Activated CD4-positive, alpha-beta T cell treated with anti-CD3 and anti-CD28 coated beads, Interleukin-2, amount 10 ng/mL, durations not matched to agents 7 days and 5 days (primary cell): ENCODE results near the gene TMC3. TPM values are rescaled to one million over a fixed set of nuclear protein-coding genes. Genes with fewer than 3 reads are reported as not detected.

ENCODE experiments used
- CTCF ChIA-PET: fragments of 350-600 bp; sonication (Branson Sonifier 250); formaldehyde crosslinking; loops from one replicate; lab custom pipeline; 2021; ENCODE audit warnings: antibody characterized with exemption; lab: Charles Lee
- POLR2A ChIA-PET: fragments of 350-600 bp; sonication (Branson Sonifier 250); formaldehyde crosslinking; loops from one replicate; lab custom pipeline; 2021; ENCODE audit warnings: antibody characterized with exemption; lab: Charles Lee
- DNase-seq: peaks from one replicate; pipeline ENCODE4 v3.0.0-alpha.2; 2020
- H3K27ac Mint-ChIP-seq: one replicate; pipeline ENCODE4 v1.8.0; 2021; ENCODE audit warnings: mild to moderate bottlenecking, moderate library complexity, mixed read lengths
- H3K27me3 Mint-ChIP-seq: one replicate; pipeline ENCODE4 v1.8.0; 2021; ENCODE audit warnings: mixed read lengths
- H3K36me3 Mint-ChIP-seq: one replicate; pipeline ENCODE4 v1.8.0; 2021; ENCODE audit warnings: low read depth, mixed read lengths
- H3K4me1 Mint-ChIP-seq: one replicate; pipeline ENCODE4 v1.8.0; 2021; ENCODE audit warnings: mixed read lengths
- H3K4me3 Mint-ChIP-seq: one replicate; pipeline ENCODE4 v1.8.0; 2021; ENCODE audit warnings: mild to moderate bottlenecking, moderate library complexity, mixed read lengths
- H3K9me3 Mint-ChIP-seq: one replicate; pipeline ENCODE4 v1.8.0; 2021; ENCODE audit warnings: mixed read lengths
- total RNA-seq, 2 experiments: library from RNA; stranded (reverse); gene quantifications; one replicate each; pipeline ENCODE4 v1.2.3, GENCODE V29; 2021

The TMC3 gene
- total RNA-seq, 2 experiments from 2014 or later = not detected

- peaks cover 4% of the 10 kb centered on the region for H3K36me3 Mint-ChIP-seq
- POLR2A ChIA-PET = interaction anchor here (0.7 to 1.0 kb wide), 3 partner anchors 13 to 29 kb away, joined by 3 read pairs; no protein-coding TSS in a partner anchor
Measured at GRCh38 chr15:81323944-81324881, 49.8 kb downstream of the TMC3 start, which contains the start of gene STARD5. STARD5 (minus strand) TSS chr15:81324141; CDS start chr15:81324099, 42 bp downstream.

GRCh38 chr15:81323559-81323943 is 50.5 kb downstream of the TMC3 start:
- Mint-ChIP-seq H3K4me3 (peak overlapping the region; percentile 89), H3K27ac (peak overlapping the region; percentile 87), H3K36me3 (peaks cover 6% of the 10 kb centered on the region), H3K27me3 (no peaks in the 10 kb centered on the region), H3K9me3 (no peaks in the 10 kb centered on the region), H3K4me1 (peaks cover 29% of the 10 kb centered on the region)
- ChIA-PET CTCF (interaction anchor here (0.8 to 2.1 kb wide), 7 partner anchors 9 to 57 kb away, joined by 3 to 9 read pairs (median 4); no protein-coding TSS in a partner anchor), POLR2A (interaction anchor here (0.7 to 1.0 kb wide), 3 partner anchors 12 to 28 kb away, joined by 3 read pairs; no protein-coding TSS in a partner anchor)
- no peak for DNase-seq

More at GRCh38 chr15:81323944-81324881, 49.8 kb downstream of the TMC3 start, which contains the start of gene STARD5:
- Mint-ChIP-seq H3K4me1 (peaks cover 29% of the 10 kb centered on the region), H3K27me3 (no peaks in the 10 kb centered on the region), H3K4me3 (peak within 1 kb of the TSS; percentile 89), H3K9me3 (no peaks in the 10 kb centered on the region), H3K27ac (peak within 1 kb of the TSS; percentile 87)
- CTCF ChIA-PET = interaction anchor here (0.8 to 2.1 kb wide), 9 partner anchors 10 to 58 kb away, joined by 3 to 9 read pairs (median 4); no protein-coding TSS in a partner anchor
- peak; percentile 98 for DNase-seq

GRCh38 chr15:81322676-81323253 is 51.2 kb downstream of the TMC3 start:
- Mint-ChIP-seq H3K9me3 (no peaks in the 10 kb centered on the region), H3K4me3 (peak overlapping the region; percentile 65), H3K4me1 (peaks cover 29% of the 10 kb centered on the region), H3K36me3 (peaks cover 7% of the 10 kb centered on the region), H3K27me3 (no peaks in the 10 kb centered on the region), H3K27ac (peak overlapping the region; percentile 32)
- no peak for DNase-seq
- POLR2A ChIA-PET = no interaction called here
- CTCF ChIA-PET = interaction anchor here (1.8 to 2.0 kb wide), 2 partner anchors 21 to 56 kb away, joined by 5 to 6 read pairs; no protein-coding TSS in a partner anchor

DNA sequence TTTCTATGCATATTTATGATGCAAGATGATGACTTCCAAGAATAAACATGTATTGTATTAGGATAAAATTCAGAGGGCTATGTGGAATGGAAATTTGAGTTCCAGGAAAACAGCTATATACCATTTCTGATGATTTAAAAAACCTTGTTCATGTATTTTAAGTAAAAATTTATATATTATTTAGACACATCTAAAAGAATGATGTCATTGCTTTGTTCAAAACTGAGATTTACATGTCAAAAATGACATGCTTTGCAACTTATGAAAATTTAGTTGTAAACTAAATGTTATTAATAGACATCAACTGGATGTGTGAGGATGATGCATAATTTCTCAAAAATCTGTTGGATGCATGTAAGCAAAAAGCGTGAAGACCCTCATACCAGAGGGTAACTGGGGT is 52.3 kb downstream of the TMC3 start:
- no peak overlapping the region for H3K4me3 Mint-ChIP-seq
- ChIA-PET CTCF (interaction anchor here (0.6 to 1.1 kb wide), 4 partner anchors 10 to 55 kb away, joined by 3 to 6 read pairs (median 3); no protein-coding TSS in a partner anchor), POLR2A (no interaction called here)
- no peaks in the 10 kb centered on the region for H3K27me3 Mint-ChIP-seq
- H3K27ac Mint-ChIP-seq = no peak overlapping the region
- H3K36me3 Mint-ChIP-seq = peaks cover 15% of the 10 kb centered on the region
- H3K4me1 Mint-ChIP-seq = peaks cover 27% of the 10 kb centered on the region
- no peaks in the 10 kb centered on the region for H3K9me3 Mint-ChIP-seq
- no peak for DNase-seq

GRCh38 chr15:81317642-81318017 is 56.4 kb downstream of the TMC3 start:
- DNase-seq = no peak
- H3K9me3 Mint-ChIP-seq = no peaks in the 10 kb centered on the region
- H3K4me1 Mint-ChIP-seq = peaks cover 33% of the 10 kb centered on the region
- H3K27me3 Mint-ChIP-seq = no peaks in the 10 kb centered on the region
- ChIA-PET POLR2A (no interaction called here), CTCF (interaction anchor here (0.8 kb wide), 2 partner anchors 9 to 16 kb away, joined by 3 read pairs; no protein-coding TSS in a partner anchor)
- H3K4me3 Mint-ChIP-seq = no peak overlapping the region
- no peak overlapping the region for H3K27ac Mint-ChIP-seq
- peaks cover 38% of the 10 kb centered on the region for H3K36me3 Mint-ChIP-seq

GRCh38 chr15:81316267-81316666 is 57.7 kb downstream of the TMC3 start:
- no peak for DNase-seq
- ChIA-PET CTCF (no interaction called here), POLR2A (no interaction called here)
- H3K27ac Mint-ChIP-seq = no peak overlapping the region
- peaks cover 46% of the 10 kb centered on the region for H3K36me3 Mint-ChIP-seq
- H3K4me1 Mint-ChIP-seq = peaks cover 33% of the 10 kb centered on the region
- no peaks in the 10 kb centered on the region for H3K9me3 Mint-ChIP-seq
- no peak overlapping the region for H3K4me3 Mint-ChIP-seq
- H3K27me3 Mint-ChIP-seq = no peaks in the 10 kb centered on the region

GRCh38 chr15:81315452-81316175 is 58.4 kb downstream of the TMC3 start:
- Mint-ChIP-seq H3K36me3 (peaks cover 53% of the 10 kb centered on the region), H3K4me1 (peaks cover 39% of the 10 kb centered on the region), H3K27me3 (no peaks in the 10 kb centered on the region), H3K27ac (peak overlapping the region; percentile 39), H3K9me3 (no peaks in the 10 kb centered on the region), H3K4me3 (no peak overlapping the region)
- POLR2A ChIA-PET = no interaction called here
- no peak for DNase-seq
- CTCF ChIA-PET = interaction anchor here (1.0 kb wide), 1 partner anchor 17 kb away, joined by 3 read pairs; no protein-coding TSS in a partner anchor

DNA sequence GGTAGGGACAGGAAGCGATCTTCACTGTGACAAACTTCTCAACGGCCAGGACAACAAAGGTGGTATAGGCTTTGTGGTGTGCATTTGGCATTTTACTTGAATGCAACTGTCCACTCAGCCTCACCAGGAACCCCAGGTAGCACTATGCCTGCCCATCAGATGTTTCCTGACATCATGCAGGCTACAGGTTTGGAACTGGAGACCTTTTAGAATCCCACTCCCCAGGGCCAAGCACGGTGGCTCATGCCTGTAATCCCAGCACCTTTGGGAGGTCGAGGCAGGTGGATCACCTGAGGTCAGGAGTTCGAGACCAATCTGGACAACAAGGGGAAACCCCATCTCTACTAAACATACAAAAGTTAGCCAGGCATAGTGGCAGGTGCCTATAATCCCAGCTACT is 59.6 kb downstream of the TMC3 start:
- POLR2A ChIA-PET = no interaction called here
- no peak overlapping the region for H3K4me3 Mint-ChIP-seq
- no peaks in the 10 kb centered on the region for H3K9me3 Mint-ChIP-seq
- no peaks in the 10 kb centered on the region for H3K27me3 Mint-ChIP-seq
- peaks cover 65% of the 10 kb centered on the region for H3K36me3 Mint-ChIP-seq
- H3K4me1 Mint-ChIP-seq = peaks cover 46% of the 10 kb centered on the region
- DNase-seq = no peak
- CTCF ChIA-PET = interaction anchor here (1.1 kb wide), 1 partner anchor 9 kb away, joined by 3 read pairs; the partner anchor contains the start of gene STARD5
- no peak overlapping the region for H3K27ac Mint-ChIP-seq

- Mint-ChIP-seq H3K36me3 (peaks cover 71% of the 10 kb centered on the region), H3K27me3 (no peaks in the 10 kb centered on the region), H3K9me3 (no peaks in the 10 kb centered on the region), H3K27ac (no peak overlapping the region), H3K4me1 (peaks cover 51% of the 10 kb centered on the region), H3K4me3 (no peak overlapping the region)
- ChIA-PET CTCF (interaction anchor here (1.1 kb wide), 1 partner anchor 10 kb away, joined by 3 read pairs; the partner anchor contains the start of gene STARD5), POLR2A (no interaction called here)
- DNase-seq = no peak
Measured at GRCh38 chr15:81313686-81314085, 60.3 kb downstream of the TMC3 start.

- Mint-ChIP-seq H3K36me3 (peaks cover 76% of the 10 kb centered on the region), H3K27me3 (no peaks in the 10 kb centered on the region), H3K27ac (no peak overlapping the region), H3K9me3 (no peaks in the 10 kb centered on the region), H3K4me3 (no peak overlapping the region), H3K4me1 (peaks cover 51% of the 10 kb centered on the region)
- ChIA-PET CTCF (no interaction called here), POLR2A (no interaction called here)
- DNase-seq = no peak
Measured at GRCh38 chr15:81312790-81313543, 61.0 kb downstream of the TMC3 start.

DNA sequence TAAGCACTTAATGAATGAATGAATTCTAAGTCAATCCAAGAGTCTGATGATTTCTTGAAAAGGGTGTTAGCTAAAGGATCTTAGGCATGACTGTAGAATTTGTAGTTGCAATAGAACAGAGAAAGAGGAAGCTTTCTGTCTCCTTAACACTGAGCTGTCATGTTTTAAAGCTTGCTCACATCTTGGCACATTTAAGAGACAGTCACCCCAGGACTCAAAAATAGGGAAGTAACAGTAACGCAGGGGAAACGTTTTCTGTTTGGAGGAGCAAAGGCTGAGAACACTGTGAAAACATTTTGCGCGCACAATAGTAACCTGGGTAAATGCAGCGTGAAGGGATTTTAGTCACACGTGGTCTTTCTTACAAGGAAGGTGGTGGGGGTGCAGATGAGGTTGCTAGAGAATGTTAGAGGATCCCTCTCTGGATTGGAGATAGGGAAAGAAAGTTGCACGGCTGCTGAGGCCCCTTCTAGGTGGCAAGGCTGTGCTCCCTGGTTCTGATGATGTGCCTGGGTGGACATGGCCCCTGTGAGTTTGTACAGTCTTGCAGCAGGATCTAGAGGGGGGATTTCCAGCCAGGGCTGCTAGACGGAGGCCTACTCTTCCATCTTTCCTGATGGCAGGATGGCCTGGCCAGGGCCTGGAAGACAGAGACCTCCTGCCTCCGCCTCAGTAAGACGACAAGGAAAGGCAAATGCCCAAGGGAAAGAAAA is 62.1 kb downstream of the TMC3 start:
- CTCF ChIA-PET = interaction anchor here (1.4 to 1.6 kb wide), 2 partner anchors 18 to 29 kb away, joined by 3 to 4 read pairs; no protein-coding TSS in a partner anchor
- Mint-ChIP-seq H3K4me1 (peaks cover 57% of the 10 kb centered on the region), H3K27me3 (no peaks in the 10 kb centered on the region), H3K4me3 (no peak overlapping the region), H3K9me3 (no peaks in the 10 kb centered on the region), H3K27ac (peak overlapping the region; percentile 36), H3K36me3 (peaks cover 80% of the 10 kb centered on the region)
- DNase-seq = no peak
- POLR2A ChIA-PET = interaction anchor here (1.1 to 1.4 kb wide), 2 partner anchors 10 to 12 kb away, joined by 3 read pairs; partner anchors contain the start of gene STARD5
